Activated CD4-positive, alpha-beta T cell treated with anti-CD3 and anti-CD28 coated beads, Interleukin-2, amount 50 U/mL, for 16 hours (primary cell): ENCODE data around the gene KLF8.
"Not testable (repeated sequence)": the region's sequence is repeated elsewhere in the genome, so short reads cannot be mapped to it uniquely, and the experiment has no call there.

Experiments
- DNase-seq: peaks from one replicate; pipeline ENCODE4 v3.0.0-alpha.2; 2020

Gene KLF8

GRCh38 chrX:56232221-56233082, at the start of gene KLF8:
TSS of gene KLF8 (plus strand) at chrX:56232356. CDS start at chrX:56233335, 979 bp downstream.
- DNase-seq, result peak; percentile 45

DNA sequence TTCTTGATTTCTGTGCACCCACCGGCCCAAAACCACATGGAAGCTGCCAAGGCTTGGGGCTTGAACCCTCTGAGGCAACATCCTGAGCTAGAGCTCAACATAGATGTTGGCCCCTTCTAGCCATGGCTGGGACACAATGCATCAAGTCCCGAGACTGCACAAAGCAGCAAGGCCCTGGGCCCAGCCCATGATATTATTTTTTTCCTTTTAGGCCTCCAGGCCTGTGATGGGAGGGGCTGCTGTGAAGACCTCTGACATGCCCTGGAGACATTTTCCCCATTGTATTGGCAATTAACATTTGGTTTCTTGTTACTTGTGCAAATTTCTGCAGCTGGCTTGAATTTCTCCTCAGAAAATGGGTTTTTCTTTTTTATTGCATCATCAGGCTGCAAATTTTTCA, 25.2 kb upstream of the KLF8 start:
- not testable (repeated sequence) for DNase-seq

GRCh38 chrX:56211701-56212100, 20.5 kb upstream of the KLF8 start:
- no peak for DNase-seq

DNA sequence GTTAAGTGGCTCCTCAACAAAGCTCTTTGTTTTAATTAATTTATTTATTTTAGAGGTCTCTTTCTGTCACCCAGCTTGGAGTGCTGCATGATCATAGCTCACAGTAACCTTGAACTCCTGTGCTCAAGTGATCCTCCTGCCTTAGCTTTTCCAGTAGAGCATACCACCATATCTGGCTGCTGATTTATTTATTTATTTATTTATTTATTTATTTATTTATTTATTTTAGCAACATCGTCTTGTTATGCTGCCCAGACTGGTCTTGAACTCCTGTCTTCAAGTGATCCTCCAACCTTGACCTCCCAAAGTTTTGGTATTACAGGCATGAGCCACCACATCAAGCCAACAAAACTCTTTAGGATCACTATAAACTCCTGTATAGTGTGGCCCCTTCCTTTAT, 15.8 kb upstream of the KLF8 start:
- DNase-seq, result no peak

GRCh38 chrX:56219700-56220099, 12.5 kb upstream of the KLF8 start:
- peak; percentile 6 for DNase-seq

- no peak for DNase-seq
Observed at GRCh38 chrX:56221101-56221500, 11.1 kb upstream of the KLF8 start.

- DNase-seq, result no peak
Observed at GRCh38 chrX:56222473-56223000, 9.6 kb upstream of the KLF8 start.

GRCh38 chrX:56226980-56227379, 5.2 kb upstream of the KLF8 start:
- DNase-seq, result no peak

DNA sequence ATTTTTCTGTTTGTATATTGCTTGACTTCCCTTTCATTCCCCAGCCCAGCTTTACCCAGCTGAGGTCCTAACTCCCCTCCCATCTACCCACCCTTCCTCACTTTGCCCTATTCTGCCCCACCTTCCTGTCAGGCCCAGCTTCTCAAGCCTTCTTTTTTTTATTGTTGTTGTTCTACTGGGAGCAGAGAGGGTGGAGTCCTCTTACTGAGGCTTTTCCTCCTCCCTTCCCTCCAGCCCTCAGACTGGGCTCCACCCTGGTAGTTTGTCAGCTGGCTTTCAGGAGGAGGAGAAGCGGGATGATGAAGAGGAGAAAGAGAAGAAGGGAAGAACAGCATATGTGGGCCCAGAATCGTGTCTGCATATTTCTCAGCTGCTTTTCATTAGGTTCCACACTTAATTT, 3.2 kb upstream of the KLF8 start:
- DNase-seq, result no peak

GRCh38 chrX:56231537-56232090, 542 bp upstream of the KLF8 start:
- DNase-seq, result no peak

GRCh38 chrX:56233100-56233499, 944 bp downstream of the KLF8 start:
- DNase-seq, result no peak

GRCh38 chrX:56233682-56234081, 1.5 kb downstream of the KLF8 start:
- DNase-seq, result peak; percentile 14

DNA sequence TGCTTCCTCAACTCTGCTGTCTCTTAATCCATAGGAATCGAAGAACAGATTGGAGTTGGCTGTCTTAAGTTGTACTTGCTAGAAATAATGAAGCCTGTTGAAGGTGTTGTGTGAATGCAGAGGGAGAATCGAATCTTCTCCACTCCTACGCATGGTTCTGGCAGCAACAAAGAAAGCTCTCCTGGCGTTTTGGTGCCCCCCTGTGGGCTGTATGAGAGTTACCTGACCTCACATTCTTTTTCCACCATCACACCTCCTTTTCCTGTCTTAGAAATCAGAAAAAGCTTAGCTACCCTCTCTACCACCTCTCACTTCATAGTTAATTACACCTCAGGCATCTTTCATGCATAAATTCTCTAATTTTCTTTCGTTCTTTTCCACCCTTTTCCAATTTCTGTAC, 16.3 kb downstream of the KLF8 start:
- DNase-seq, result peak; percentile 66

DNA sequence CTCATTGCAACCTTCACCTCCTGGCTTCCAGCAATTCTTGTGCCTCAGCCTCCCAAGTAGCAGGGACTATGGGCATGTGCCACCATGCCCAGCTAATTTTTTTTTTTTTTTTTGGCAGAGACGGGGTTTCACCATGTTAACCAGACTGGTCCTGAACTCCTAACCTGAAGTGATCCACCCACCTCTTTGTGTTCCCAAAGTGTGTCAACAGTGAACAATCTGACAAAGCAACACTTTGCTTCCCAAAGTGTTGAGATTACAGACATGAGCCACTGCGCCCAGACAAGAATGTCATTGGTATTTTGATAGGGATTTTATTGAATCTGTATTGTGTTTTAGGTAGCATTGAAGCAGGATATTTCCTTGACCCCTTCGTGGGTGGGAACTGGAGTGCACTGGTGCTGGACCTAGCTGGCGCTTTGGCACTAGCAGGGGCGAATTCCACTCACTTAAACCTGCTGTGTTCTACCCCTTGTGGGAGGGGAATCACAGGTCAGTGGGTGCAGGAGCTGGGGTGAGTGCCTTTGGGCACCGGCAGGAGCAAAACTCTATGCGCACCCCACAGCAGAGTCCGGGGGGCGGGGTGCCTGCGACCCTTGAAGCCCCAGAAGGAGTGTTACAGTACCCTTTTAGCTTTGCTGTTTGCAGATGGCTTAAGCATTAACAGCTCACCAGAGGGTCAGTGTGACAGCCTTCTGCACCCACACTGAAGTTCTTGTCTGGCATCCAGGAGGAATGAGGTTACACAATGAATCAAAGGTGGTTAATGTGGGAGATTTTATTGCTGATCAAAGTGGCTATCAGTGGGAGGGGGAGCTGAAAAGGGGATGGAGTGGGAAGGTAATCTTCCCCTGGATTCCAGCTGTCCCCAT, 21.9 kb downstream of the KLF8 start:
- no peak for DNase-seq

DNA sequence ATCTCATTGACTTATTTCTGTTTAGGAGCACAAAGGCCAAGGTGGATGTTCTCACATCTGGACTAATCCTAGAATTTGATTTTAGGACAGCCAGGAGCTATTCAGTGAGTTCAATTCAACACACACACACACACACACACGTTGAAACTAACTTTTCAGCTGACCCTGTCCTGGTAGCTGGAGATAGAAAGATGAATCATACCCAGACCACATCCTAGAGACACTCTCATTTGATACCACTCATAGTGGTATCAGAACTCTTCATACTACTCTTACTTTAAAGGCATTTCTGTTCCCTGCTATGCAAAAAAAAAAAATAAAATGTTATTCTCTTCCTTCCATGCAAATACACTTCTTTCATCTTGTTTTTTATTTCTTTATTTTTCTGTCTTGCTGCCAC, 36.7 kb downstream of the KLF8 start:
- DNase-seq, result peak; percentile 50

- DNase-seq, result no peak
Observed at GRCh38 chrX:56278692-56279091, 46.5 kb downstream of the KLF8 start.

GRCh38 chrX:56279863-56280262, 47.7 kb downstream of the KLF8 start:
- no peak for DNase-seq

DNA sequence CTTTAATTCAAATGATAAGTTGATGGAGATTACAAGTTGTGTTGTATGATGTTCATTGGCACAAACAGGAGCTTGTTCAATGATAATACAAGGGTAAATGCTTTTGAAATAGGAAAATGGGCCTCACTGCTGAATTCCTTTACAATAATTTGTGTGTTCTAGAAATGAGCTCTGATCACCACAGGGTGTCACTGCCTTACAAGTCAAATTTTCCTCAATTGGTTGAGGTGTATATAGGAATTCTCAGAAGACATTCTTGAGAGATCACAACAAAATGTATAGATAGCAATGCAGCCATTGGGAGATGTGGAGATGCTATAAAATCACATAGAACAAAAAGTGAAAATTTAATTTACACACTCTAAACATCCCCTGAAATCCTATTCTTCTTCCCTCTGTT, 49.6 kb downstream of the KLF8 start:
- peak; percentile 8 for DNase-seq

GRCh38 chrX:56284269-56284668, 52.1 kb downstream of the KLF8 start:
- DNase-seq, result no peak

DNA sequence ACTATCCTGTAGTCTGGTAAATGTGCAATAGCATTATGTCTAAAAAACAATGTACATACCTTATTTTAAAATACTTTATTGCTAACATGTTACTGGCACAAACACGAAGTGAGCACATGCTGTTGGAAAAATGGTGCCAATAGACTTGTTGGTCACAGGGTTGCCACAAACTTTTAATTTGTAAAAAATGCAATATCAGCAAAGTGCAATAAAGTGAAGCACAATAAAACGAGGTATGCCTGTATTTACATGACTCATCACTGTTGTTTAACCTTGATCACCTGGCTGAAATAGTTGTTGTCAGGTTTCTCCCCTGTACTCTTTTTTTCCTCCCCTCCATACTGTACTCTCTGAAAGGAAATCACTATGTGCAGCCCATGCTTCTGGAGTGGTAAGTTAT, 56.5 kb downstream of the KLF8 start:
- no peak for DNase-seq

GRCh38 chrX:56289449-56289848, 57.3 kb downstream of the KLF8 start:
- peak; percentile 4 for DNase-seq

DNA sequence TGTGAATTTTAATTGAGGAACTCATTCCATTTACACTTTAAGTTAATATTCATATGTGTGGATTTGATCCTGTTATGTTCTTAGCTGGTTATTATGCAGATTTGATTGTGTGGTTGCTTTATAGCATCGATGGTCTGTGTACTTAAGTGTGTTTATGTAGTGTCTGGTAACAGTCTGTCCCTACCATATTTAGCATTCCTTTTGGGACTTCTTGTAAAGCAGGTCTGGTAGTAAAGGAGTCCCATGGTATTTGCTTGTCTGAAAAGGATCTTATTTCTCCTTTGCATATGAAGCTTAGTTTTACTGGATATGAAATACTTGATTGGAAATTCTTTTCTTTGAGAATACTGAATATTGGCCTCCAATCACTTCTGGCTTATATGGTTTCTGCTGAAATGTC, 76.6 kb downstream of the KLF8 start:
- no peak for DNase-seq

DNA sequence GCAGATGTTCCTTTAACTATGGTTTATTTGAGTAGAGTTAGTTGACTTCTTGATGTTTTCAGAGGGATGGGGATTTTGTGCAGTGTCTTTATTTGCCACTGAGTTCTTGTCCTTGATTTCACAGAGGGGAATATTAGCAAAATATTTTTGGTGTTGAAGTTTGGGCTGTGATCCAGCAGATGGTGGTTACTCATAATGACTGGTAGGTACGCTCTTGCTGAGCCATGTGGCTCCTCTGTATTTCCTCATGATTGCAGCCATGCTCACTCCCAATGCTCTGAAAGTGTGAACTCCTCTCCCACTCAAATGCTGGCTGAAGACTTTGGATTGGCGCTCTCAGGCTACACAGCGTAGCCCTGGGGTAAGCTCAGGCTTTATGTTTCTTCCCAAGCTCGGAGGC, 77.7 kb downstream of the KLF8 start:
- DNase-seq, result no peak
